Endometrium (tissue), 2 donors: ENCODE results near the gene CHPF2.

Experiments used
- FAIRE-seq: peaks from 2 replicates; lab custom pipeline; 2012; peaks lifted over from hg19 to GRCh38; lab: Jason Lieb, UNC
- donor health status: control.
- donor health status: control.

Gene CHPF2

GRCh38 chr7:151264615-151265014, 32.3 kb downstream of the CHPF2 start:
- FAIRE-seq = no peak

- FAIRE-seq = no peak
Measured at GRCh38 chr7:151265351-151265931, 33.2 kb downstream of the CHPF2 start.

GRCh38 chr7:151269511-151269910, 37.2 kb downstream of the CHPF2 start:
- FAIRE-seq = no peak

GRCh38 chr7:151271699-151272355, 39.5 kb downstream of the CHPF2 start:
- no peak for FAIRE-seq

- FAIRE-seq = no peak
Measured at GRCh38 chr7:151272405-151272804, 40.1 kb downstream of the CHPF2 start.

- no peak for FAIRE-seq
Measured at GRCh38 chr7:151272877-151273276, 40.6 kb downstream of the CHPF2 start.

GRCh38 chr7:151273651-151274390, 41.5 kb downstream of the CHPF2 start:
- FAIRE-seq = no peak

GRCh38 chr7:151274396-151274795, 42.1 kb downstream of the CHPF2 start:
- no peak for FAIRE-seq

GRCh38 chr7:151274936-151275812, 42.9 kb downstream of the CHPF2 start:
- FAIRE-seq = no peak

GRCh38 chr7:151275813-151276577, 43.7 kb downstream of the CHPF2 start:
- FAIRE-seq = no peak

- FAIRE-seq = no peak
Measured at GRCh38 chr7:151276666-151277590, 44.6 kb downstream of the CHPF2 start.

GRCh38 chr7:151277631-151278030, 45.3 kb downstream of the CHPF2 start:
- no peak for FAIRE-seq

GRCh38 chr7:151278949-151279348, 46.7 kb downstream of the CHPF2 start:
- FAIRE-seq = no peak

- no peak for FAIRE-seq
Measured at GRCh38 chr7:151279868-151280267, 47.6 kb downstream of the CHPF2 start.

- no peak for FAIRE-seq
Measured at GRCh38 chr7:151280388-151281019, 48.2 kb downstream of the CHPF2 start.

- FAIRE-seq = no peak
Measured at GRCh38 chr7:151281686-151282085, 49.4 kb downstream of the CHPF2 start.

GRCh38 chr7:151282111-151282510, 49.8 kb downstream of the CHPF2 start:
- no peak for FAIRE-seq

- FAIRE-seq = no peak
Measured at GRCh38 chr7:151283302-151283701, 51.0 kb downstream of the CHPF2 start.

GRCh38 chr7:151286148-151286547, 53.9 kb downstream of the CHPF2 start:
- no peak for FAIRE-seq
